ENCODE measurements around the gene NUP62CL. TPM values are rescaled to one million over a fixed set of nuclear protein-coding genes. Genes with fewer than 3 reads are reported as not detected.

The NUP62CL gene
- total and polyA plus RNA-seq, 2 donors (not counting 1 experiment from before 2014, with no cell fraction given): 0.89 to 3.2 TPM

DNA sequence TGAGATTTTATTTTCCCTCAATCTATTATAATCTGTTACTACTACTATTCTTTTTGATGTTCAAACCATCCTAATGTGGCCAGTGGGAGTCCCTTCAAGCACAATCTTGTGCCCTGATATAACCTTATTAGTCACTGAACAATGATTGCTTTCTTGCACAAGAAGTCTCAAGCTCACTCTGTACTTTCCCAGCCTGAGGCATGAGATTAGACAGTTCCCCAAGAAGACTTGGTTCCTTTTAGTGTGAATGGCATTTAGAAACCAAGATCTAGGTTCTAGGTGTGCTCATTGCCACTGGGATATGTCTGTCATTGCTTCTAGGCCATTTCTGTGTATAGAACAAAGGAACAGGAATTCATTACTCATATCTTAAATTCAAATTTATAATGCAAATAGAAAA lies 59.6 kb downstream of the NUP62CL start:
- no peaks in the 10 kb centered on the region for H3K4me1 ChIP-seq (ENCODE audit: control insufficient read depth in 2 of 2, insufficient read depth in 2 of 2, low read length in 2 of 2)
- H3K4me3 ChIP-seq (ENCODE audit: control extremely low read depth in 1 of 5, extremely low read depth in 1 of 5, insufficient read depth in 1 of 5, low read depth in 2 of 5, low read length in 4 of 5): no peak overlapping the region
- CTCF ChIA-PET: no interaction called here
- ATAC-seq (ENCODE audit: low read depth) (no peak), DNase-seq (no peak)
- POLR2A ChIA-PET: no interaction called here
- no peaks in the 10 kb centered on the region for H4K20me1 ChIP-seq (ENCODE audit: control insufficient read depth, insufficient read depth, low read length, poor library complexity, severe bottlenecking)
- intact Hi-C loops (cut with micrococcal nuclease): no loop called here
- H3K4me2 ChIP-seq (replicated peaks; ENCODE audit: low read depth, low read length, poor library complexity, severe bottlenecking): no peak overlapping the region
- H3K79me2 ChIP-seq (ENCODE audit: control insufficient read depth, insufficient read depth, low read length): no peaks in the 10 kb centered on the region
- H3K4me3 Mint-ChIP-seq: no peak overlapping the region
- no peak overlapping the region for H2AFZ ChIP-seq (ENCODE audit: insufficient read depth, low read depth, low read length, poor library complexity, severe bottlenecking)
- H3K9me3 ChIP-seq (ENCODE audit: control extremely low read depth in 1 of 3, control insufficient read depth in 2 of 3, insufficient read depth in 1 of 3, low read length in 2 of 3): no peaks in the 10 kb centered on the region
- H3K27me3 Mint-ChIP-seq: no peaks in the 10 kb centered on the region
- H3K36me3 ChIP-seq (replicated peaks in 1 of 2; ENCODE audit: control extremely low read depth in 1 of 2, control insufficient read depth in 1 of 2, extremely low read depth in 1 of 2, insufficient read depth in 2 of 2, low read length in 1 of 2): no peaks in the 10 kb centered on the region
- no peaks in the 10 kb centered on the region for H3K4me1 Mint-ChIP-seq
- no peak overlapping the region for H3K27ac Mint-ChIP-seq
- no peak for TF ChIP-seq EZH2 (IDR thresholded peaks at IDR 0.05; ENCODE audit: borderline replicate concordance, insufficient read depth, low read depth, low read length, poor library complexity, severe bottlenecking)
- TF ChIP-seq, protein P1, sequence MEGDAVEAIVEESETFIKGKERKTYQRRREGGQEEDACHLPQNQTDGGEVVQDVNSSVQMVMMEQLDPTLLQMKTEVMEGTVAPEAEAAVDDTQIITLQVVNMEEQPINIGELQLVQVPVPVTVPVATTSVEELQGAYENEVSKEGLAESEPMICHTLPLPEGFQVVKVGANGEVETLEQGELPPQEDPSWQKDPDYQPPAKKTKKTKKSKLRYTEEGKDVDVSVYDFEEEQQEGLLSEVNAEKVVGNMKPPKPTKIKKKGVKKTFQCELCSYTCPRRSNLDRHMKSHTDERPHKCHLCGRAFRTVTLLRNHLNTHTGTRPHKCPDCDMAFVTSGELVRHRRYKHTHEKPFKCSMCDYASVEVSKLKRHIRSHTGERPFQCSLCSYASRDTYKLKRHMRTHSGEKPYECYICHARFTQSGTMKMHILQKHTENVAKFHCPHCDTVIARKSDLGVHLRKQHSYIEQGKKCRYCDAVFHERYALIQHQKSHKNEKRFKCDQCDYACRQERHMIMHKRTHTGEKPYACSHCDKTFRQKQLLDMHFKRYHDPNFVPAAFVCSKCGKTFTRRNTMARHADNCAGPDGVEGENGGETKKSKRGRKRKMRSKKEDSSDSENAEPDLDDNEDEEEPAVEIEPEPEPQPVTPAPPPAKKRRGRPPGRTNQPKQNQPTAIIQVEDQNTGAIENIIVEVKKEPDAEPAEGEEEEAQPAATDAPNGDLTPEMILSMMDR (IDR thresholded peaks at IDR 0.05): no peak
- H3K9me3 Mint-ChIP-seq (ENCODE audit: insufficient read depth): no peaks in the 10 kb centered on the region
- H3K9ac ChIP-seq (ENCODE audit: low read length): no peak overlapping the region
- H3K27ac ChIP-seq (ENCODE audit: low read length in 2 of 2): no peak overlapping the region
- H3K27me3 ChIP-seq (replicated peaks in 1 of 4; ENCODE audit: control extremely low read depth in 1 of 4, control insufficient read depth in 3 of 4, insufficient read depth in 4 of 4, low read length in 3 of 4): no peaks in the 10 kb centered on the region

DNA sequence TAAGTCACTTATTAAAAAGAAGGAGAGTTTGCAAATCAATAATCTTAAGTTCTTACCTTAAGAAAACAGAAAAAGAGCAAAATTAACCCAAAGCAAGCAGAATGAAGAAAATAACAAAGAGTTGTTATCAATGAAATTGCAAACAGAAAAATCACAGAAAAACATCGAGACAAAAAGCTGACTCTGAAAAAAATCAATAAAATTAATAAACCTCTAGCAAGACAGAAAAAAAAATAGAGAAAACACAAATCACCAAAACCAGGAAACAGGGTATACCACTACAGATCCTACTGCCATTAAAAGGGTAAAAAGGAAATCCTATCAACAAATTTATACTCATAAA lies 70.3 kb downstream of the NUP62CL start:
- ChIA-PET CTCF (no interaction called here), POLR2A (no interaction called here)
- Histone ChIP-seq H4K20me1 (ENCODE audit: control insufficient read depth, insufficient read depth, low read length, poor library complexity, severe bottlenecking) (no peaks in the 10 kb centered on the region), H3K9ac (ENCODE audit: low read length) (no peak overlapping the region), H3K27me3 (replicated peaks in 1 of 4; ENCODE audit: control extremely low read depth in 1 of 4, control insufficient read depth in 3 of 4, insufficient read depth in 4 of 4, low read length in 3 of 4) (no peaks in the 10 kb centered on the region), H3K4me3 (ENCODE audit: control extremely low read depth in 1 of 5, extremely low read depth in 1 of 5, insufficient read depth in 1 of 5, low read depth in 2 of 5, low read length in 4 of 5) (no peak overlapping the region), H3K9me3 (ENCODE audit: control extremely low read depth in 1 of 3, control insufficient read depth in 2 of 3, insufficient read depth in 1 of 3, low read length in 2 of 3) (no peaks in the 10 kb centered on the region), H3K79me2 (ENCODE audit: control insufficient read depth, insufficient read depth, low read length) (no peaks in the 10 kb centered on the region), H3K27ac (ENCODE audit: low read length in 2 of 2) (no peak overlapping the region), H3K4me2 (replicated peaks; ENCODE audit: low read depth, low read length, poor library complexity, severe bottlenecking) (no peak overlapping the region), H3K36me3 (replicated peaks in 1 of 2; ENCODE audit: control extremely low read depth in 1 of 2, control insufficient read depth in 1 of 2, extremely low read depth in 1 of 2, insufficient read depth in 2 of 2, low read length in 1 of 2) (no peaks in the 10 kb centered on the region), H2AFZ (ENCODE audit: insufficient read depth, low read depth, low read length, poor library complexity, severe bottlenecking) (no peak overlapping the region), H3K4me1 (ENCODE audit: control insufficient read depth in 2 of 2, insufficient read depth in 2 of 2, low read length in 2 of 2) (no peaks in the 10 kb centered on the region)
- no peak for ATAC-seq (ENCODE audit: low read depth)
- no peaks in the 10 kb centered on the region for H3K9me3 Mint-ChIP-seq (ENCODE audit: insufficient read depth)
- H3K27ac Mint-ChIP-seq: no peak overlapping the region
- intact Hi-C loops (cut with micrococcal nuclease): no loop called here
- no peak overlapping the region for H3K4me3 Mint-ChIP-seq
- H3K27me3 Mint-ChIP-seq: no peaks in the 10 kb centered on the region
- WGBS (ENCODE audit: insufficient coverage): no CpG with 5 or more reads among the region's 1 CpG
- TF ChIP-seq, protein P1 (IDR thresholded peaks at IDR 0.05): no peak
- TF ChIP-seq EZH2 (IDR thresholded peaks at IDR 0.05; ENCODE audit: borderline replicate concordance, insufficient read depth, low read depth, low read length, poor library complexity, severe bottlenecking): no peak
- DNase-seq: no peak
- no peaks in the 10 kb centered on the region for H3K4me1 Mint-ChIP-seq

Data from B cell (primary cell).